Thymus (tissue), 11 donors: ENCODE data around the gene FBXW11. TPM values are rescaled to one million over a fixed set of nuclear protein-coding genes. Genes with fewer than 3 reads are reported as not detected.
"Not testable (repeated sequence)": the region's sequence is repeated elsewhere in the genome, so short reads cannot be mapped to it uniquely, and the experiment has no call there.

Source experiments
- DNase-seq, 9 donors: peaks; one replicate each; pipeline ENCODE4 v3.0.0-alpha.2; 2013; ENCODE audit warnings: low spot score in 9 of 9, low read depth in 6 of 9, missing footprints in 1 of 9
- H3K27ac ChIP-seq, 2 donors: one replicate each; pipeline ENCODE4 v1.5.1; 2013; ENCODE audit warnings: control low read depth in 1 of 2, low read depth in 1 of 2, low read length in 1 of 2, mild to moderate bottlenecking in 1 of 2, moderate library complexity in 1 of 2
- H3K27me3 ChIP-seq, 2 donors: one replicate each; pipeline ENCODE4 v1.5.1; 2013; ENCODE audit warnings: low read length in 1 of 2; ENCODE audit not compliant: control insufficient read depth in 2 of 2, insufficient read depth in 1 of 2
- H3K36me3 ChIP-seq, 2 donors: one replicate each; pipeline ENCODE4 v1.5.1; 2013; ENCODE audit warnings: low read length in 1 of 2, mild to moderate bottlenecking in 1 of 2, moderate library complexity in 1 of 2; ENCODE audit not compliant: control insufficient read depth in 2 of 2, insufficient read depth in 2 of 2
- H3K4me1 ChIP-seq, 2 donors: one replicate each; pipeline ENCODE4 v1.5.1; 2013; ENCODE audit warnings: low read length in 2 of 2; ENCODE audit not compliant: control insufficient read depth in 2 of 2, insufficient read depth in 2 of 2
- H3K4me3 ChIP-seq, 2 donors: one replicate each; pipeline ENCODE4 v1.5.1; 2013; ENCODE audit warnings: low read length in 2 of 2, control low read depth in 1 of 2, mild to moderate bottlenecking in 1 of 2
- H3K9me3 ChIP-seq, 2 donors: one replicate each; pipeline ENCODE4 v1.5.1; 2013; ENCODE audit warnings: low read length in 1 of 2, mild to moderate bottlenecking in 1 of 2; ENCODE audit not compliant: control insufficient read depth in 2 of 2, insufficient read depth in 1 of 2
- WGBS: extraction: QIAGEN DNeasy Blood & Tissue Kit; methylation state at CpG from one replicate; pipeline ENCODE4 v1.1.7; 2013; 5-methylcytosine and 5-hydroxymethylcytosine counted together
- polyA plus RNA-seq: library from polyadenylated mRNA; stranded (reverse); fragments of 200-250 nt; gene quantifications from one replicate; pipeline ENCODE4 v1.2.3, GENCODE V29; 2013
- total RNA-seq: library from RNA; stranded (reverse); fragments of 120-200 nt; gene quantifications from one replicate; pipeline ENCODE4 v1.2.4, GENCODE V29; 2013
- donor health status: healthy.

Gene FBXW11
- total and polyA plus RNA-seq, 2 donors, result 12.5 to 27.5 TPM

DNA sequence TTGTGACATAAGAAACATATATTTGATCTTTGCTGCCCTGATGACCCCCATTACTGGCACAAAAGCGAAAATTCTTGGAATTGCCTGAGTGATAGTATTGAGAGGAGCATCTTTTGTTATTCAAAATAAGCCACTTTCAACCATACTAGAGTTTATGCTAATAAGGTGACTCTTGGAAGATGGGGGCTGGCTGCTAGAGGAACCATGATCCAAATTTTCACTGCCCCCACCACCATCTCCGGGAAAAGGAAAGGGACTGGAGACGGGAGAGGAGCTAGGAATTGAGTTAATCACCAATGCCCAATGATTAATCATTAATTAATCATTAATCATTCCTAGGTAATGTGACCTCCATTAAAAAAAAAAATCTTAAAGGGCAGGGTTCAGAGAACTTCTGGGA is 25.6 kb downstream of the FBXW11 start:
- 97% methylated on average over 3 of the region's 3 CpGs for WGBS
- H3K27ac ChIP-seq, result no peak overlapping the region
- H3K4me1 ChIP-seq, result peaks cover 4 to 12% of the 10 kb centered on the region in 2 donors
- peaks cover 3% of the 10 kb centered on the region in 2 donors for H3K9me3 ChIP-seq
- no peak overlapping the region for H3K4me3 ChIP-seq
- peaks cover 0 to 6% of the 10 kb centered on the region in 2 donors for H3K36me3 ChIP-seq
- H3K27me3 ChIP-seq, result no peaks in the 10 kb centered on the region
- DNase-seq, result no peak

DNA sequence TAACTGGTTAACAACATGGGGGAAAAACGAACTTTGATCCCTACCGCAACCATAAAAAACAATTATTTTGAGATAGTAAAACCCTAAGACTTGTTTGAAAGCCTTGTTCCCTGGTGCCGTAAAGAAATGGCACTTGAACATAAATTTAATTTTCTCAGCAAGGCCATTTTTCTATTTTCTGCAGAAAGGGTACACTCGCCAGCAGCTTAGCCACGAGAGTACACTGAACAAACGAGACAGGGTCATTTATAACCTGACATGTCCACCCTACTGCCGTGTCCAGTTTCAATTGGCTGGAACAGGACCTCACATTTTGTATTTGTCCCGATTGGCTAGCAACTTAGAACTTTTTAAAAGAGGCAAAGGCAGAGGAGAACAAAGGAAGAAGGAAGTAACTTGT is 26.8 kb downstream of the FBXW11 start:
- DNase-seq, result no peak
- Histone ChIP-seq H3K4me3 (no peak overlapping the region), H3K4me1 (peaks cover 2 to 8% of the 10 kb centered on the region in 2 donors), H3K27me3 (no peaks in the 10 kb centered on the region), H3K36me3 (peaks cover 0 to 6% of the 10 kb centered on the region in 2 donors), H3K9me3 (peaks cover 3% of the 10 kb centered on the region in 2 donors), H3K27ac (no peak overlapping the region)
- 98% methylated on average over 8 of the region's 8 CpGs for WGBS

DNA sequence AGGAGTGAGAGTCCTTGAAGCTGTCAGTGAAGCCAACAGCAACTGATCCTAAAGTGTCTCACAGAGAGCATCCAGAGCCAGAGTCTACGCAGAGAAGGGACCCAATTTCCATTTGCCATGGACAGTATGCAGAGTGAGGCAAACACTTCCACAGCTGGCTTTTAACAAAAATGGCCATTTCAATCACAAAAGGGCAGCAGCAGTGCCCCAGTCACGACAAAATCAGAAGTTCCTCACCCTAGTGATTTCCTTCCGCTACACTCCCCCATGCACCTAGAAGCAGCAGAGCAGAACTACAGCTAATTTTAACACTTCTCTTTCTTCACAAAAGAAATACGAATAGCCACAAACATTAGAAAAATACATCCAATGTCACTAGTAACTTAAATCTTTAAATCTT is 27.9 kb downstream of the FBXW11 start:
- WGBS, result 90% methylated on average over 4 of the region's 4 CpGs
- DNase-seq, result no peak
- H3K4me3 ChIP-seq, result no peak overlapping the region
- H3K4me1 ChIP-seq, result peaks cover 2 to 8% of the 10 kb centered on the region in 2 donors
- peaks cover 3% of the 10 kb centered on the region in 2 donors for H3K9me3 ChIP-seq
- H3K27me3 ChIP-seq, result no peaks in the 10 kb centered on the region
- no peak overlapping the region for H3K27ac ChIP-seq
- peaks cover 0 to 6% of the 10 kb centered on the region in 2 donors for H3K36me3 ChIP-seq

DNA sequence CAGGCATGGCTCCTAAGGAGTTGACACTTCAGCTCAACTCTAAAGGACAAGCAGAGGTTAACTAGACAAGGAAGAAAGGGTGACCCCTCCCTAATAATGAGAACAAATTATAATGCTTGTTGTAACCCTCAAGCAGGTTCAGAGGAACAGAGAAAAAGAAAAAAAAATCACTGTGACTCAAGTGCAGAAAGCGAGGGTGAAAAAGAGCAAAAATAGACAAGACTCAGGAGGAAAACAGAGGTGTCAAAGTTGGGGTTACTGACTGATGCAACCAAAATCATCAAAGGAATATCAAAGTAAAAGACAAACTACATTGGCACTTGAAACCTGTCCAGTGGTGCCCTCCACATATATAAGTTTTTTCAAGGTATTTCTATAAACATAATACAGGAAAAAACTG is 28.4 kb downstream of the FBXW11 start:
- Histone ChIP-seq H3K27ac (no peak overlapping the region), H3K36me3 (peaks cover 0 to 6% of the 10 kb centered on the region in 2 donors), H3K4me1 (peaks cover 2 to 8% of the 10 kb centered on the region in 2 donors), H3K27me3 (no peaks in the 10 kb centered on the region), H3K4me3 (no peak overlapping the region), H3K9me3 (peaks cover 3% of the 10 kb centered on the region in 2 donors)
- DNase-seq, result no peak
- 96% methylated on average over 1 of the region's 1 CpG for WGBS

DNA sequence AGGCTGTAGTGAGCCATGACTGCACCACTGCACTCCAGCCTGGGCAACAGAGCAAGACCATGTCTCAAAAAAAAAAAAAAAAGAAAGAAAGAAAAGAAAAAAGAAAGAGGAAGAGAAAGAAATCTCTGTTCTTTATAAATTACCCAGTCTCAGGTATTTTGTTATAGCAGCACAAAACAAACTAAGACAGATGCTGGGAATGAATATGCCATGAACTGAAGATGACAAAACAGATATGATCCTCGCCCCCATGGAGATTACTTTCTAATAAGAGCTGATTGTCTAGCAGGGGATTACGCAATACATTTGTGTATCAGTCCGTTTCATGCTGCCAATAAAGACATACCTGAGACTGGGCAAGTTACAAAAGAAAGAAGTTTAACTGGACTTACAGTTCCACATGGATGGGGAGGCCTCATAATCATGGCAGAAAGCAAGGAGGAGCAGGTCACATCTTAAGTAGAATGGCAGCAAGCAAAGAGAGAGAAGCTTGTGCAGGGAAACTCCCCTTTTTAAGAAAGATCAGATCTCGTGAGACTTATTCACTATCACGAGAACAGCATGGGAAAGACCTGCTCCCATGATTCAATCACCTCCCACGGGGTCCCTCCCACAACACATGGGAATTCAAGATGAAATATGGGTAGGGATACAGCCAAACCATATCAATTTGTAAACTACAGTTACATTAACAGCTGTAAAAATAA is 29.0 kb downstream of the FBXW11 start:
- not testable (repeated sequence) for H3K36me3 ChIP-seq, H3K27me3 ChIP-seq, DNase-seq, H3K9me3 ChIP-seq, H3K27ac ChIP-seq, H3K4me1 ChIP-seq, H3K4me3 ChIP-seq
- 95% methylated on average over 6 of the region's 6 CpGs for WGBS

DNA sequence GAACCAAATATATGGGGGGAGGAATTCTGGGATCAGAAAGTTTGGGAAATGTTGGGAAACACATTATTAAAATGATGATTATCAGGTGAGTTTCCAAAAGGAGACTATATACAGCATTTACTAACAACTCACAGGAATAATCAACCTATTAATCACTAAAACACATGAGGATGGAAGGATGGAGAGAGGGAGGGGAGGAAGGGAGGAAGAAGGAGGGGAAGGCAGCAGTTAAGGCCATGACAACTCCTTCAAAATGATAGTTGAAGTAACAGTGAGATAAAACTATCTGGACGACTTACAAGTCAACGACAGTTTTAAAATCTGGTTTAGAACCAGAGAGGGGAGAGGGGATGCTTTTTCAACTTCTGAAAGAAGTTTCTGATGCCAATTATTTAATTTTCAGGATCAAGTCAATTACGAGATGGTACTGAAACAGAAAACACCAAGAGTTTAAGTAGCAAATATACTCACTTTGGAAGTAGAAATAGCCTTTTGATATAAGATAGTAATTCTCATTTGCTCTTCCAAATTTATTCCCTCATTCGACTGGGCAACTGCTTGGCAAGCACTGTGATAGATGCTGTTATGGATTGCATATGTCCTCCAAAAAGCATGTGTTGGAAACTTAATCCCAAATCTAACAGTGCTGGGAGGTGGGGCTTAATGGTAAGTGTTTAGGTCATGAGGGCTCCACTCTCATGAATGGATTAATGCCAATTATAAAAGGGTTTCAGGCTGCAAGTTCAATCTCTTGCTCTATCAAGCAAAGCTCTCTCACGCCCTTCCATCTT is 30.4 kb downstream of the FBXW11 start:
- no peak for DNase-seq
- no peaks in the 10 kb centered on the region for H3K27me3 ChIP-seq
- no peak overlapping the region for H3K27ac ChIP-seq
- peaks cover 2 to 16% of the 10 kb centered on the region in 2 donors for H3K4me1 ChIP-seq
- peaks cover 3% of the 10 kb centered on the region in 2 donors for H3K9me3 ChIP-seq
- 95% methylated on average over 5 of the region's 5 CpGs for WGBS
- H3K4me3 ChIP-seq, result no peak overlapping the region
- no peaks in the 10 kb centered on the region for H3K36me3 ChIP-seq

DNA sequence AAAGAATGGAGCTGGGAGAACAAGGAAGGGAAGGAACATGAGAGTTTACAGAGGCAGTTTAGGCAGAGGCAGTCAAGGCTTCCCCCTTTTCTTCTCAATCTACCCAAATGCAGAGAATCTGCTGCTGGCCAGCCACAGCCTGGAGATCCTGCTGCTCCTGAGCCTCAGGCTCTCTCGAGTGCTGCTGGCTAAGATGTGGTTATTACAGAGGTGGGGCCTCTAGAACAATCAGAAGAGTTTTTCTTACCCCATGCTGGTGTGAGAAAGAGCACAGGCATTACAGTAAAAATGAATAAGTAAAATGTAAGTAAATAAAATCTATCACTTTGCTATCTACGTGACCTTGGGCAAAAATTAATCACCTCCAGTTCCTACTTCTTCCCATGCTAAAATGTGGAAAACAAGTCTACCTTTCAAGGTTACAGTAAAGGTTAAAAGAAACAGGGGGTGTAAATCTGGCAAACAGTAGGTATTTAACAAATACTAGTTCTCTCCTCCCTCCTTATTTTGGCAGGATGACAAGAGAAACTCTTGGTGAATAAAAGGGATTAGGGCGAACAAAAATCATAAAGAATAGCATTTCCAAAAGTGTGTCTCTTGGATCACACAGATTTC is 31.1 kb downstream of the FBXW11 start:
- Histone ChIP-seq H3K27me3 (no peaks in the 10 kb centered on the region), H3K27ac (no peak overlapping the region), H3K4me3 (no peak overlapping the region), H3K36me3 (no peaks in the 10 kb centered on the region), H3K4me1 (peaks cover 2 to 20% of the 10 kb centered on the region in 2 donors), H3K9me3 (peaks cover 1 to 3% of the 10 kb centered on the region in 2 donors)
- WGBS, result 65% methylated on average over 3 of the region's 3 CpGs
- peak in 2 of 9 donors; percentile 26 to 48 for DNase-seq

DNA sequence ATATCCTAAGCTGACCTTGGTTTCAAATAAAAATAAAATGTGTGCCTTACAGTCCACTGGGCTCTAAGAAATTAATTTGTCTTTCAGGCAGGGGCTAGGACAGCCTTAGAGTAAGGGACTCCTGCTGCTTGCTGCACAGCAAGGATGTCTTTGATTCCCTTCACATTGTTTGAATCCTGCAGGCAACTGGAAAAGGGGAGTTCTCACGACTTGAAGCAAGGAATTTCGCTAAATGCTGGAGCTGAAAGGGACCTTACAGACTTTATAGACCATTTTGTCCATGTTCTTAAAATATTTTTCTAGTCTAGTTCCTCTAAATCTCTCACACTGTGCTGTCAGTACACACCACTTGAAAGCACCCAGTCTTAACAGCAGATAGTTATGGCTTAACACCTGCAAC is 35.6 kb downstream of the FBXW11 start:
- Histone ChIP-seq H3K4me3 (no peak overlapping the region), H3K4me1 (peaks cover 13 to 38% of the 10 kb centered on the region in 2 donors), H3K9me3 (peaks cover 0 to 10% of the 10 kb centered on the region in 2 donors), H3K36me3 (no peaks in the 10 kb centered on the region), H3K27ac (peak overlapping the region; percentile 11 to 84), H3K27me3 (no peaks in the 10 kb centered on the region)
- peak in 3 of 9 donors; percentile 30 to 64 (median 41) for DNase-seq
- 49% methylated on average over 2 of the region's 2 CpGs for WGBS
